Kidney tubule cell (primary cell): ENCODE data around the gene WSB1.
"Not testable (repeated sequence)": the region's sequence is repeated elsewhere in the genome, so short reads cannot be mapped to it uniquely, and the experiment has no call there.

Source experiments
- DNase-seq: peaks from one replicate; pipeline ENCODE4 v3.0.0-alpha.2; 2018; ENCODE audit warnings: low spot score

WSB1 gene

GRCh38 chr17:27318228-27318627, 24.3 kb downstream of the WSB1 start:
- no peak for DNase-seq

GRCh38 chr17:27318633-27319032, 24.7 kb downstream of the WSB1 start:
- no peak for DNase-seq

GRCh38 chr17:27319541-27320221, 25.8 kb downstream of the WSB1 start:
- peak; percentile 71 for DNase-seq

GRCh38 chr17:27320222-27320560, 26.3 kb downstream of the WSB1 start:
- no peak for DNase-seq

GRCh38 chr17:27321372-27321771, 27.5 kb downstream of the WSB1 start:
- no peak for DNase-seq

GRCh38 chr17:27322026-27322425, 28.1 kb downstream of the WSB1 start:
- no peak for DNase-seq

GRCh38 chr17:27322690-27323508, 29.0 kb downstream of the WSB1 start:
- DNase-seq: no peak

- peak; percentile 44 for DNase-seq
Measured at GRCh38 chr17:27323538-27324215, 29.8 kb downstream of the WSB1 start.

- DNase-seq: no peak
Measured at GRCh38 chr17:27324771-27325339, 30.9 kb downstream of the WSB1 start.

- no peak for DNase-seq
Measured at GRCh38 chr17:27326051-27326450, 32.1 kb downstream of the WSB1 start.

- DNase-seq: no peak
Measured at GRCh38 chr17:27326585-27326984, 32.7 kb downstream of the WSB1 start.

GRCh38 chr17:27327397-27327796, 33.5 kb downstream of the WSB1 start:
- DNase-seq: no peak

GRCh38 chr17:27327871-27328270, 34.0 kb downstream of the WSB1 start:
- no peak for DNase-seq

- not testable (repeated sequence) for DNase-seq
Measured at GRCh38 chr17:27328686-27329085, 34.8 kb downstream of the WSB1 start.

GRCh38 chr17:27329146-27329805, 35.4 kb downstream of the WSB1 start:
- no peak for DNase-seq

- DNase-seq: no peak
Measured at GRCh38 chr17:27332047-27332393, 38.1 kb downstream of the WSB1 start.

- peak; percentile 99 for DNase-seq
Measured at GRCh38 chr17:27332485-27333409, 38.8 kb downstream of the WSB1 start.

- no peak for DNase-seq
Measured at GRCh38 chr17:27333410-27333980, 39.6 kb downstream of the WSB1 start.

GRCh38 chr17:27336184-27336583, 42.3 kb downstream of the WSB1 start:
- DNase-seq: no peak

GRCh38 chr17:27338536-27338985, 44.6 kb downstream of the WSB1 start:
- no peak for DNase-seq
